NCI-H774 (cell line): ENCODE results near the gene GTF2H4.
"Not testable (repeated sequence)": the region's sequence is repeated elsewhere in the genome, so short reads cannot be mapped to it uniquely, and the experiment has no call there.

Experiments
- DNase-seq: peaks from one replicate; lab custom pipeline; 2025; lab: John Stamatoyannopoulos, UW

Gene GTF2H4

GRCh38 chr6:30894935-30895334 is 13.1 kb upstream of the GTF2H4 start:
- no peak for DNase-seq

GRCh38 chr6:30895343-30895742 is 12.7 kb upstream of the GTF2H4 start:
- DNase-seq: no peak

GRCh38 chr6:30896541-30896940 is 11.5 kb upstream of the GTF2H4 start:
- DNase-seq: no peak

GRCh38 chr6:30897882-30898281 is 10.1 kb upstream of the GTF2H4 start:
- DNase-seq: no peak

- no peak for DNase-seq
Measured at GRCh38 chr6:30898750-30899360, 9.2 kb upstream of the GTF2H4 start.

GRCh38 chr6:30900863-30901417 is 7.1 kb upstream of the GTF2H4 start:
- DNase-seq: no peak

GRCh38 chr6:30901436-30901835 is 6.6 kb upstream of the GTF2H4 start:
- DNase-seq: no peak

GRCh38 chr6:30902196-30902595 is 5.8 kb upstream of the GTF2H4 start:
- not testable (repeated sequence) for DNase-seq

- DNase-seq: no peak
Measured at GRCh38 chr6:30902709-30903108, 5.3 kb upstream of the GTF2H4 start.

- DNase-seq: no peak
Measured at GRCh38 chr6:30903236-30903635, 4.8 kb upstream of the GTF2H4 start.

- not testable (repeated sequence) for DNase-seq
Measured at GRCh38 chr6:30907290-30907757, 683 bp upstream of the GTF2H4 start.

- no peak for DNase-seq
Measured at GRCh38 chr6:30908700-30909099, 693 bp downstream of the GTF2H4 start.

GRCh38 chr6:30910473-30910872 is 2.5 kb downstream of the GTF2H4 start:
- DNase-seq: not testable (repeated sequence)

GRCh38 chr6:30912746-30913520 is 4.9 kb downstream of the GTF2H4 start:
- DNase-seq: no peak

- DNase-seq: no peak
Measured at GRCh38 chr6:30913721-30914075, 5.7 kb downstream of the GTF2H4 start.

- DNase-seq: peak; percentile 86
Measured at GRCh38 chr6:30914076-30914853, 6.3 kb downstream of the GTF2H4 start, which contains the start of gene VARS2. TSS of gene VARS2 (plus strand) at chr6:30914238. CDS start at chr6:30914837, 599 bp downstream.

- no peak for DNase-seq
Measured at GRCh38 chr6:30914854-30915590, 7.0 kb downstream of the GTF2H4 start.

GRCh38 chr6:30915591-30915946 is 7.6 kb downstream of the GTF2H4 start:
- DNase-seq: peak; percentile 4

- no peak for DNase-seq
Measured at GRCh38 chr6:30917041-30917440, 9.0 kb downstream of the GTF2H4 start.

- DNase-seq: no peak
Measured at GRCh38 chr6:30917487-30917886, 9.5 kb downstream of the GTF2H4 start.

- no peak for DNase-seq
Measured at GRCh38 chr6:30918670-30919069, 10.7 kb downstream of the GTF2H4 start.

- DNase-seq: no peak
Measured at GRCh38 chr6:30922447-30922852, 14.4 kb downstream of the GTF2H4 start.
